ENCODE measurements around the gene HSDL2. TPM values are rescaled to one million over a fixed set of nuclear protein-coding genes. Genes with fewer than 3 reads are reported as not detected.

HSDL2 gene
- total RNA-seq, 1 experiment from 2014 or later: 32.2 TPM

- H3K9me3 ChIP-seq (ENCODE audit: control insufficient read depth, insufficient read depth, low read depth, low read length): no peaks in the 10 kb centered on the region
- ChIA-PET POLR2A (no interaction called here), CTCF (interaction anchor here (0.7 kb wide), 1 partner anchor 310 kb away, joined by 4 read pairs; no protein-coding TSS in a partner anchor)
- intact Hi-C loops (cut with micrococcal nuclease; ENCODE audit: unreplicated experiment): no loop called here
- no peaks in the 10 kb centered on the region; the same call in 1 of the 2 replicates for H3K36me3 ChIP-seq (ENCODE audit: control insufficient read depth, insufficient read depth, low read length)
- DNase-seq (ENCODE audit: low read depth, low spot score): no peak
- H3K27ac ChIP-seq (ENCODE audit: low read length): no peak overlapping the region
- no peaks in the 10 kb centered on the region for H3K27me3 ChIP-seq (ENCODE audit: control insufficient read depth, insufficient read depth, low read length)
- H3K4me1 ChIP-seq (ENCODE audit: control insufficient read depth, insufficient read depth, low read length): no peaks in the 10 kb centered on the region
- BruUV-seq (replicated peaks): no TSS peak
- in situ Hi-C loops (cut with HindIII; ENCODE audit: low pct_unique_long_range_greater_than_20kb, low sequenced_read_pairs): no loop called here
- H3K4me3 ChIP-seq (ENCODE audit: low read depth in 2 of 2, low read length in 2 of 2): no peak overlapping the region
- no peak for ATAC-seq
- TF ChIP-seq TCF7L2 (IDR thresholded peaks at IDR 0.05; ENCODE audit: low read depth, low read length) (no peak), REST (IDR thresholded peaks at IDR 0.05; ENCODE audit: insufficient read depth in 1 of 2, low read depth in 2 of 2, low read length in 1 of 2) (no peak), SIN3A (IDR thresholded peaks at IDR 0.05; ENCODE audit: borderline replicate concordance, insufficient read depth, low read depth, low read length) (no peak), CTCF (IDR thresholded peaks at IDR 0.05) (no peak), POLR2AphosphoS5 (IDR thresholded peaks at IDR 0.05; ENCODE audit: low read depth, low read length) (no peak)
These were observed 21.4 kb downstream of the HSDL2 start for GRCh38 chr9:112401175-112401815.

- intact Hi-C loops (cut with micrococcal nuclease; ENCODE audit: unreplicated experiment): no loop called here
- no TSS peak for BruUV-seq (replicated peaks)
- no peak overlapping the region for H3K27ac ChIP-seq (ENCODE audit: low read length)
- in situ Hi-C loops (cut with HindIII; ENCODE audit: low pct_unique_long_range_greater_than_20kb, low sequenced_read_pairs): no loop called here
- H3K9me3 ChIP-seq (ENCODE audit: control insufficient read depth, insufficient read depth, low read depth, low read length): no peaks in the 10 kb centered on the region
- no peak for DNase-seq (ENCODE audit: low read depth, low spot score)
- POLR2A ChIA-PET: interaction anchor here (0.7 kb wide), 1 partner anchor 1884 kb away, joined by 4 read pairs; no protein-coding TSS in a partner anchor
- CTCF ChIA-PET: no interaction called here
- ATAC-seq: no peak
- H3K4me3 ChIP-seq (ENCODE audit: low read depth in 2 of 2, low read length in 2 of 2): no peak overlapping the region
- H3K27me3 ChIP-seq (ENCODE audit: control insufficient read depth, insufficient read depth, low read length): no peaks in the 10 kb centered on the region
- no peak for TF ChIP-seq CTCF (IDR thresholded peaks at IDR 0.05)
- TF ChIP-seq REST (IDR thresholded peaks at IDR 0.05; ENCODE audit: insufficient read depth in 1 of 2, low read depth in 2 of 2, low read length in 1 of 2): no peak
- TF ChIP-seq SIN3A (IDR thresholded peaks at IDR 0.05; ENCODE audit: borderline replicate concordance, insufficient read depth, low read depth, low read length): no peak
- no peak for TF ChIP-seq TCF7L2 (IDR thresholded peaks at IDR 0.05; ENCODE audit: low read depth, low read length)
- TF ChIP-seq POLR2AphosphoS5 (IDR thresholded peaks at IDR 0.05; ENCODE audit: low read depth, low read length): no peak
- H3K4me1 ChIP-seq (ENCODE audit: control insufficient read depth, insufficient read depth, low read length): no peaks in the 10 kb centered on the region
- no peaks in the 10 kb centered on the region; the same call in 1 of the 2 replicates for H3K36me3 ChIP-seq (ENCODE audit: control insufficient read depth, insufficient read depth, low read length)
These were observed 23.8 kb downstream of the HSDL2 start for GRCh38 chr9:112403614-112404201.
